Right lobe of liver (tissue), 6 donors: Measurements from ENCODE around the gene ACOT7. TPM values are rescaled to one million over a fixed set of nuclear protein-coding genes. Genes with fewer than 3 reads are reported as not detected.

Experiments
- ATAC-seq, 4 donors: fragments of 200-7000 bp; cut with Tn5 transposase; one replicate each; pipeline ENCODE4 v1.9.1; 2020; ENCODE audit warnings: mild to moderate bottlenecking in 4 of 4, moderate library complexity in 4 of 4
- DNase-seq, 3 donors: peaks; one replicate each; pipeline ENCODE4 v3.0.0-alpha.2; 2020
- H3K27ac ChIP-seq, 3 donors: fragments of 200-600 bp; one replicate each; pipeline ENCODE4 v1.8.0; 2022
- H3K27me3 ChIP-seq, 2 donors: fragments of 200-600 bp; one replicate each; pipeline ENCODE4 v1.8.0; 2022
- H3K36me3 ChIP-seq, 4 donors: fragments of 200-600 bp; sonication (generic) in 1 of 4; one replicate each; pipeline versions ENCODE4 v1.5.1 to v1.8.0; 2017 to 2022; ENCODE audit warnings: control low read depth in 1 of 4
- H3K4me1 ChIP-seq, 4 donors: fragments of 200-600 bp; sonication (generic) in 1 of 4; one replicate each; pipeline versions ENCODE4 v1.5.1 to v1.8.0; 2017 to 2022; ENCODE audit warnings: control low read depth in 1 of 4
- H3K4me3 ChIP-seq, 3 donors: fragments of 200-600 bp; one replicate each; pipeline ENCODE4 v1.8.0; 2022
- H3K9me3 ChIP-seq, 4 donors: fragments of 200-600 bp; sonication (generic) in 1 of 4; one replicate each; pipeline versions ENCODE4 v1.5.1 to v1.8.0; 2017 to 2022; ENCODE audit warnings: control low read depth in 1 of 4
- POLR2A ChIP-seq: fragments of 450-650 bp; IDR thresholded peaks from one replicate; pipeline ENCODE4 v1.6.1; 2017; ENCODE audit warnings: antibody characterized with exemption, mild to moderate bottlenecking
- WGBS: methylation state at CpG from one replicate; pipeline ENCODE4 v1.1.6; 2018; ENCODE audit warnings: low coverage, low lambda C conversion rate; ENCODE audit not compliant: insufficient coverage; ENCODE audit errors: missing lambda C conversion rate; 5-methylcytosine and 5-hydroxymethylcytosine counted together
- intact Hi-C, 2 donors: fragments of 100-400 bp; cut with DNase I; formaldehyde crosslinking; loops; one replicate each; pipeline versions ENCODE4 v1.11.2 to v1.14.1; 2022
- total RNA-seq, 6 experiments: library from RNA; depleted of rRNA in 2 of 6; stranded (reverse); fragments of >200 nt in 2 of 6; fragmentation: NEBNext Ultra II Directional in 3 of 6; extraction: Animal tissue kit (Norgen Biotek cat#: 25700) in 3 of 6; gene quantifications; one replicate each; pipeline versions ENCODE4 v1.1.0 to v1.2.4, GENCODE V29; 2016 to 2023
- TF ChIP-seq, protein P1 (sequence below), 4 donors: fragments of 200-600 bp in 3 of 4; fragments of 450-650 bp in 1 of 4; IDR thresholded peaks; one replicate each; pipeline versions ENCODE4 v1.5.1 to v1.8.0; 2016 to 2022; ENCODE audit warnings: antibody characterized with exemption in 4 of 4, mild to moderate bottlenecking in 2 of 4
- donor health status: DM: no; HTN: yes; CAD: no.
- donor health status: DM: no; HTN: no; CAD: no.
- donor health status: DM: no; HTN: no; CAD: no.
- donor health status: DM: no; HTN: yes; CAD: no.
- donor health status: DM: no; HTN: yes; CAD: no.

The ACOT7 gene
- total RNA-seq, 6 experiments from 2014 or later = 10.8 to 19.7 (median 14.1) TPM

DNA sequence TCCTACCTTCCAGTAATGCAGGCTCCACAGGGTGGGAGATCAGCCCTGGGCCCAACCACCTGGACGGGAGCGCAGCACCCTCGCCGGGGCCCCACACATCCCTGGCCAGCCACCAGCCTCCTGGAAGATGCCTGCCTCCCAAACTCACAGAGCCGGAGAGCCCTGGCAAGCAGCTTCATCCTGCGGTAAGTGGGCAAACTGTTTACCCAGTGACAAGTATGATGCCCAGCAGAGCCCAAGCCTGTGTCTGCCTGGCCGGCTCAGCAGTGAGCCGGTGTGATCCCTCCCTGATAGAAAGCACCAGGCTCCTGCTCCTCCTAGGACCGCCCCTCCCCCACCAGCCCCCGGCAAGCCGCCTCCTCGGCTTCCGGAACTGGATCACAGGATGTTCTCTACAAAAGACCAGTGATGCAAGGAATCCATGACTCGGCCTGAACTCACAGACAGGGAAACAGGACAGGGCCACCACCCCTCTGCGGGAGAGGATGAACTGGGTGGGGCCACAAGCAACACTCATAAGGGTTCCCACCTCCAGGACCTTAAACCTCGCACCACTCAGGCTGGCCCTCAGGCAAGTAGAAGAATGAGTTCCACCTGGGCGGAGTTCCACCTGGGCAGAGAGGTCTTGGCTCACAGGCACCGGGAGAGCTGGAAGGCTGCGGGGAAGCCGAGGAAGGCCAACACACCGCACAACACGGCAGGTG is 7.9 kb downstream of the ACOT7 start:
- Histone ChIP-seq H3K4me3 (no peak overlapping the region), H3K4me1 (no peaks in the 10 kb centered on the region), H3K27ac (no peak overlapping the region), H3K36me3 (no peaks in the 10 kb centered on the region), H3K27me3 (no peaks in the 10 kb centered on the region), H3K9me3 (no peaks in the 10 kb centered on the region)
- TF ChIP-seq POLR2A = no peak
- TF ChIP-seq, protein P1, sequence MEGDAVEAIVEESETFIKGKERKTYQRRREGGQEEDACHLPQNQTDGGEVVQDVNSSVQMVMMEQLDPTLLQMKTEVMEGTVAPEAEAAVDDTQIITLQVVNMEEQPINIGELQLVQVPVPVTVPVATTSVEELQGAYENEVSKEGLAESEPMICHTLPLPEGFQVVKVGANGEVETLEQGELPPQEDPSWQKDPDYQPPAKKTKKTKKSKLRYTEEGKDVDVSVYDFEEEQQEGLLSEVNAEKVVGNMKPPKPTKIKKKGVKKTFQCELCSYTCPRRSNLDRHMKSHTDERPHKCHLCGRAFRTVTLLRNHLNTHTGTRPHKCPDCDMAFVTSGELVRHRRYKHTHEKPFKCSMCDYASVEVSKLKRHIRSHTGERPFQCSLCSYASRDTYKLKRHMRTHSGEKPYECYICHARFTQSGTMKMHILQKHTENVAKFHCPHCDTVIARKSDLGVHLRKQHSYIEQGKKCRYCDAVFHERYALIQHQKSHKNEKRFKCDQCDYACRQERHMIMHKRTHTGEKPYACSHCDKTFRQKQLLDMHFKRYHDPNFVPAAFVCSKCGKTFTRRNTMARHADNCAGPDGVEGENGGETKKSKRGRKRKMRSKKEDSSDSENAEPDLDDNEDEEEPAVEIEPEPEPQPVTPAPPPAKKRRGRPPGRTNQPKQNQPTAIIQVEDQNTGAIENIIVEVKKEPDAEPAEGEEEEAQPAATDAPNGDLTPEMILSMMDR (IDR thresholded peaks at IDR 0.05) = no peak
- intact Hi-C loops = no loop called here
- no peak for DNase-seq
- ATAC-seq = peak in 2 of 4 donors; percentile 20 to 25
- 47% methylated on average over 3 of the region's 22 CpGs for WGBS

DNA sequence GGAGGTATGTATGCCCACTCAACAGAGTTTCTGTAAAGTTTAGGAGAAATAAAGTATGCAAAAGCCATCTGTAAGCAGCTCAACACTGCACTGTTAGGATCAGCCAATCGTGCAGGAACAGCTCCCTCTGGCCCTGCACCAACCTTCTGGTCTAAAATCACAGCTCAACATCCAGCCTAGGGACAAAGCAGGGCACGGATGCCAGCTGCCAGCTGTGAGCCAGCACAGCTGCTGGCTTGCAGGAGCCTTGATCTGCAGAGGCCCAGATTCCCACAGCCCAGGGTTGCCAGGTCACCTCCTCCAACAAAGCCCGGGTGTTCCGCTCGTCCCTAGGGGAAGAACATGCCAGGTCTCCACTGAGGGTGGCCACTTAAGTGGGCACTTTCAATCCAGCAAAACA is 8.6 kb downstream of the ACOT7 start:
- Histone ChIP-seq H3K27me3 (no peaks in the 10 kb centered on the region), H3K27ac (no peak overlapping the region), H3K4me1 (no peaks in the 10 kb centered on the region), H3K9me3 (no peaks in the 10 kb centered on the region), H3K36me3 (no peaks in the 10 kb centered on the region), H3K4me3 (no peak overlapping the region)
- ATAC-seq (no peak), DNase-seq (no peak)
- intact Hi-C loops = no loop called here
- WGBS = 75% methylated on average over 1 of the region's 5 CpGs
- TF ChIP-seq, protein P1 (IDR thresholded peaks at IDR 0.05) = no peak
- no peak for TF ChIP-seq POLR2A

DNA sequence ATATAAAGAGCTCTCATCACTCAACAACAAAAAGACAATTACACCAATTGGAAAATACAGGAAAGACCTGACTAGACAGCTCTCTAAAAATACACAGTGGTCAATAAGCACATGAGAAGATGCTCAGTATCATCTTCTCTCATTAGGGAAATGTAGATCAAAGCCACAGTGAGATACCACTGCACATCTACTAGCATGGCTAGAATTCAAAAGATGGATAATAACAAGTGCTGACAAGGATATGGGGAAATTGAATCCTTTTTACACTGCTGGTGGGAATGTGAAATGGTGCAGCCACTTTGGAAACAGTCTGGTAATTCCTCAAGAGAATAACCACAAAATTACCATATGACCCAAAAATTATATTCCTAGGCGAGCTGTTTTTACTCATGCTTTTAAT is 9.4 kb downstream of the ACOT7 start:
- Histone ChIP-seq H3K27me3 (no peaks in the 10 kb centered on the region), H3K36me3 (no peaks in the 10 kb centered on the region), H3K4me3 (no peak overlapping the region), H3K27ac (no peak overlapping the region), H3K4me1 (no peaks in the 10 kb centered on the region), H3K9me3 (no peaks in the 10 kb centered on the region)
- WGBS = 92% methylated on average over 1 of the region's 1 CpG
- TF ChIP-seq POLR2A = no peak
- TF ChIP-seq, protein P1 (IDR thresholded peaks at IDR 0.05) = no peak
- intact Hi-C loops = no loop called here
- DNase-seq = no peak
- no peak for ATAC-seq

DNA sequence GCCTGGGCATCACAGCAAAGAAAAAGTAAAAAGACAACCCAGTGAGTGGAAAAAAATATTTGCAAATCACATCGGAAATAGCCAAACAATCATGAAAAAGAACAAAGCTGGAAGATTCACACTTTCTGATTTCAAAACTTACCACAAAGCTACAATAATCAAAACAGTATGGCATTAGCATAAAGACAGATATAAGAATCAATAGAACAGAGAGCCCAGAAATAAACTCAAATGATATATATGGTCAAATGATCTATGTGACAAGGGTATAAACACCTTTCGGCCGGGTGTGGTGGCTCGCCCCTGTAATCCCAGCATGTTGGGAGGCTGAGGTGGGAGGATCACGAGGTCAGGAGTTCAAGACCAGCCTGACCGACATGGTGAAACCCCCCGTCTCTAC is 13.5 kb downstream of the ACOT7 start:
- Histone ChIP-seq H3K36me3 (no peaks in the 10 kb centered on the region), H3K4me3 (no peak overlapping the region), H3K4me1 (no peaks in the 10 kb centered on the region), H3K27ac (no peak overlapping the region), H3K27me3 (no peaks in the 10 kb centered on the region), H3K9me3 (no peaks in the 10 kb centered on the region)
- intact Hi-C loops = no loop called here
- ATAC-seq = no peak
- TF ChIP-seq, protein P1 (IDR thresholded peaks at IDR 0.05) = no peak
- no peak for TF ChIP-seq POLR2A
- 93% methylated on average over 7 of the region's 7 CpGs for WGBS
- no peak for DNase-seq
